ENCODE results near the gene ZNF175. TPM values are rescaled to one million over a fixed set of nuclear protein-coding genes. Genes with fewer than 3 reads are reported as not detected.

The ZNF175 gene
- total RNA-seq, 4 donors from 2014 or later = 2.1 to 5.0 (median 2.6) TPM

GRCh38 chr19:51595190-51596175, 24.4 kb downstream of the ZNF175 start:
- Histone ChIP-seq H3K27me3 (peaks cover 5 to 11% (median 9%) of the 10 kb centered on the region in 3 donors), H3K4me3 (peak overlapping the region in 1 of 4 donors; percentile 61), H3K9me3 (no peaks in the 10 kb centered on the region), H3K27ac (no peak overlapping the region), H3K36me3 (no peaks in the 10 kb centered on the region), H3K4me1 (peaks cover 8 to 14% of the 10 kb centered on the region in 2 donors)
- ATAC-seq (no peak), DNase-seq (no peak)
- intact Hi-C loops (cut with DNase I; ENCODE audit: low total_unique reads) = loop anchor here (10.0 kb wide), 1 partner anchor 409 kb away; the partner anchor contains the start of gene ZNF615
- in situ Hi-C loops (cut with MboI; ENCODE audit: low sequenced_read_pairs in 4 of 4) = loop anchor here in 3 of 4 donors (5.0 to 25.0 kb wide), 2 partner anchors 483 to 488 kb away; partner anchors contain the start of genes CTU1 (in 3 of the 3) and SIGLEC9 (in 1 of the 3)
- TF ChIP-seq CTCF (IDR thresholded peaks at IDR 0.05 in 4 of 5, conservative IDR thresholded peaks at IDR 0.05 in 1 of 5) (no peak), POLR2A (IDR thresholded peaks at IDR 0.05) (no peak)

- Histone ChIP-seq H3K9me3 (no peaks in the 10 kb centered on the region), H3K36me3 (no peaks in the 10 kb centered on the region), H3K4me3 (no peak overlapping the region), H3K27ac (no peak overlapping the region), H3K4me1 (peaks cover 5 to 11% of the 10 kb centered on the region in 2 donors), H3K27me3 (peaks cover 9 to 28% (median 13%) of the 10 kb centered on the region in 3 donors)
- no peak for TF ChIP-seq CTCF (IDR thresholded peaks at IDR 0.05 in 4 of 5, conservative IDR thresholded peaks at IDR 0.05 in 1 of 5)
- no peak for TF ChIP-seq POLR2A (IDR thresholded peaks at IDR 0.05)
- intact Hi-C loops (cut with DNase I; ENCODE audit: low total_unique reads) (loop anchor here (10.0 kb wide), 1 partner anchor 406 kb away; the partner anchor contains the start of gene ZNF615), in situ Hi-C loops (cut with MboI; ENCODE audit: low sequenced_read_pairs in 4 of 4) (loop anchor here in 3 of 4 donors (5.0 to 25.0 kb wide), 2 partner anchors 486 to 491 kb away; partner anchors contain the start of genes CTU1 (in 3 of the 3) and SIGLEC9 (in 1 of the 3))
- DNase-seq (no peak), ATAC-seq (no peak)
Observed at GRCh38 chr19:51598159-51598915, 27.3 kb downstream of the ZNF175 start.

GRCh38 chr19:51599084-51599483, 28.0 kb downstream of the ZNF175 start:
- H3K4me1 ChIP-seq = peaks cover 0 to 3% of the 10 kb centered on the region in 2 donors
- no peak for DNase-seq
- intact Hi-C loops (cut with DNase I; ENCODE audit: low total_unique reads) (loop anchor here (10.0 kb wide), 1 partner anchor 406 kb away; the partner anchor contains the start of gene ZNF615), in situ Hi-C loops (cut with MboI; ENCODE audit: low sequenced_read_pairs in 4 of 4) (loop anchor here in 3 of 4 donors (5.0 to 25.0 kb wide), 2 partner anchors 487 to 492 kb away; partner anchors contain the start of genes CTU1 (in 3 of the 3) and SIGLEC9 (in 1 of the 3))
- H3K9me3 ChIP-seq = no peaks in the 10 kb centered on the region
- TF ChIP-seq POLR2A (IDR thresholded peaks at IDR 0.05) (no peak), CTCF (IDR thresholded peaks at IDR 0.05 in 4 of 5, conservative IDR thresholded peaks at IDR 0.05 in 1 of 5) (no peak)
- no peaks in the 10 kb centered on the region for H3K36me3 ChIP-seq
- peaks cover 9 to 28% (median 13%) of the 10 kb centered on the region in 3 donors for H3K27me3 ChIP-seq
- no peak overlapping the region for H3K4me3 ChIP-seq
- no peak overlapping the region for H3K27ac ChIP-seq
- ATAC-seq = no peak

GRCh38 chr19:51600940-51601580, 30.0 kb downstream of the ZNF175 start:
- no peak for ATAC-seq
- DNase-seq = no peak
- in situ Hi-C loops (cut with MboI; ENCODE audit: low sequenced_read_pairs in 4 of 4) (loop anchor here in 1 of 4 donors (10.0 kb wide), 2 partner anchors 64 to 496 kb away; partner anchors contain the start of gene CTU1), intact Hi-C loops (cut with DNase I; ENCODE audit: low total_unique reads) (no loop called here)
- Histone ChIP-seq H3K4me1 (no peaks in the 10 kb centered on the region), H3K27me3 (peaks cover 9 to 28% (median 13%) of the 10 kb centered on the region in 3 donors), H3K27ac (no peak overlapping the region), H3K4me3 (no peak overlapping the region), H3K36me3 (no peaks in the 10 kb centered on the region), H3K9me3 (no peaks in the 10 kb centered on the region)
- TF ChIP-seq POLR2A (IDR thresholded peaks at IDR 0.05) (no peak), CTCF (IDR thresholded peaks at IDR 0.05 in 4 of 5, conservative IDR thresholded peaks at IDR 0.05 in 1 of 5) (no peak)

Data from gastrocnemius medialis (tissue), 4 donors.